ENCODE results near the gene HAUS7.

The HAUS7 gene

GRCh38 chrX:153475751-153476281, 5.4 kb upstream of the HAUS7 start:
- TF ChIP-seq CTCF (conservative IDR thresholded peaks at IDR 0.05; ENCODE audit: low read depth): no peak
- CTCF ChIA-PET: no interaction called here

GRCh38 chrX:153475271-153475670, 4.9 kb upstream of the HAUS7 start:
- H3K27ac ChIP-seq: peak overlapping the region; percentile 90
- CTCF ChIA-PET: interaction anchor here (1.3 kb wide), 1 partner anchor 20 kb away, joined by 5 read pairs; the partner anchor contains the start of gene BGN
- no peak for TF ChIP-seq CTCF (conservative IDR thresholded peaks at IDR 0.05; ENCODE audit: low read depth)
- POLR2A ChIA-PET (ENCODE audit: low non-redundant PET): no interaction called here
- DNase-seq (ENCODE audit: low spot score): no peak

More at GRCh38 chrX:153475751-153476281, 5.4 kb upstream of the HAUS7 start:
- DNase-seq (ENCODE audit: low spot score): no peak
- peak overlapping the region; percentile 90 for H3K27ac ChIP-seq
- POLR2A ChIA-PET (ENCODE audit: low non-redundant PET): no interaction called here

- no peak for TF ChIP-seq CTCF (conservative IDR thresholded peaks at IDR 0.05; ENCODE audit: low read depth)
- peak; percentile 34 for DNase-seq (ENCODE audit: low spot score)
- H3K27ac ChIP-seq: peak overlapping the region; percentile 90
- ChIA-PET POLR2A (ENCODE audit: low non-redundant PET) (no interaction called here), CTCF (interaction anchor here (1.3 kb wide), 1 partner anchor 20 kb away, joined by 5 read pairs; the partner anchor contains the start of gene BGN)
Measured at GRCh38 chrX:153474718-153475117, 4.3 kb upstream of the HAUS7 start.

GRCh38 chrX:153474266-153474665, 3.9 kb upstream of the HAUS7 start:
- no peak for TF ChIP-seq CTCF (conservative IDR thresholded peaks at IDR 0.05; ENCODE audit: low read depth)
- ChIA-PET CTCF (interaction anchor here (0.5 to 1.3 kb wide), 2 partner anchors 21 to 124 kb away, joined by 3 to 5 read pairs; partner anchors contain the start of gene BGN), POLR2A (ENCODE audit: low non-redundant PET) (no interaction called here)
- H3K27ac ChIP-seq: peak overlapping the region; percentile 90
- no peak for DNase-seq (ENCODE audit: low spot score)

GRCh38 chrX:153473126-153473525, 2.8 kb upstream of the HAUS7 start:
- no peak for DNase-seq (ENCODE audit: low spot score)
- CTCF ChIA-PET: interaction anchor here (1.1 kb wide), 1 partner anchor 34 kb away, joined by 6 read pairs; no protein-coding TSS in a partner anchor
- TF ChIP-seq CTCF (conservative IDR thresholded peaks at IDR 0.05; ENCODE audit: low read depth): no peak
- H3K27ac ChIP-seq: peak overlapping the region; percentile 90
- POLR2A ChIA-PET (ENCODE audit: low non-redundant PET): no interaction called here

GRCh38 chrX:153471663-153472280, 1.4 kb upstream of the HAUS7 start:
- ChIA-PET POLR2A (ENCODE audit: low non-redundant PET) (no interaction called here), CTCF (interaction anchor here (0.6 to 1.8 kb wide), 6 partner anchors 7 to 37 kb away, joined by 3 to 13 read pairs (median 6); partner anchors contain the start of gene BGN)
- no peak for TF ChIP-seq CTCF (conservative IDR thresholded peaks at IDR 0.05; ENCODE audit: low read depth)
- no peak for DNase-seq (ENCODE audit: low spot score)
- peak overlapping the region; percentile 90 for H3K27ac ChIP-seq

All from RWPE1 (cell line).